ENCODE results near the gene ALDH2.
A peak's percentile ranks its signal among the peaks of the same experiment; 100 is the strongest.

ALDH2 gene

GRCh38 chr12:111767362-111768158 lies 827 bp downstream of the ALDH2 start:
- Histone ChIP-seq H3K4me2 (ENCODE audit: low read length) (peak overlapping the region; percentile 78), H3K36me3 (ENCODE audit: control insufficient read depth, low read length) (peaks cover 3% of the 10 kb centered on the region; the same call in 1 of the 2 replicates), H3K9me2 (replicated peaks; ENCODE audit: control insufficient read depth, low read length) (no peaks in the 10 kb centered on the region), H3F3A (ENCODE audit: control insufficient read depth, insufficient read depth) (peaks cover 13% of the 10 kb centered on the region), H3K27me3 (ENCODE audit: control insufficient read depth, low read length) (no peaks in the 10 kb centered on the region), H3K79me2 (ENCODE audit: control insufficient read depth, low read length) (peaks cover 21% of the 10 kb centered on the region), H3K4me1 (ENCODE audit: control insufficient read depth, low read length) (peaks cover 60% of the 10 kb centered on the region), H3K4me3 (ENCODE audit: low read length) (peak overlapping the region; percentile 75), H3K27ac (ENCODE audit: low read depth, low read length) (no peak overlapping the region), H4K20me1 (ENCODE audit: control insufficient read depth, insufficient read depth, low read depth, low read length) (no peaks in the 10 kb centered on the region), H3K9me3 (ENCODE audit: control insufficient read depth, insufficient read depth, low read length) (peaks cover 4% of the 10 kb centered on the region; the same call in 1 of the 2 replicates)
- TF ChIP-seq EZH2phosphoT487 (IDR thresholded peaks at IDR 0.05; ENCODE audit: borderline replicate concordance, low read length) (no peak), CTCF (IDR thresholded peaks at IDR 0.05; ENCODE audit: low read depth, low read length, poor library complexity, severe bottlenecking) (no peak)

GRCh38 chr12:111768159-111768895 lies 1.6 kb downstream of the ALDH2 start:
- Histone ChIP-seq H3K4me3 (ENCODE audit: low read length) (peak overlapping the region; percentile 75), H4K20me1 (ENCODE audit: control insufficient read depth, insufficient read depth, low read depth, low read length) (no peaks in the 10 kb centered on the region), H3F3A (ENCODE audit: control insufficient read depth, insufficient read depth) (peaks cover 9% of the 10 kb centered on the region), H3K36me3 (ENCODE audit: control insufficient read depth, low read length) (peaks cover 3% of the 10 kb centered on the region; the same call in 1 of the 2 replicates), H3K79me2 (ENCODE audit: control insufficient read depth, low read length) (peaks cover 21% of the 10 kb centered on the region), H3K27me3 (ENCODE audit: control insufficient read depth, low read length) (no peaks in the 10 kb centered on the region), H3K4me2 (ENCODE audit: low read length) (peak overlapping the region; percentile 78), H3K9me2 (replicated peaks; ENCODE audit: control insufficient read depth, low read length) (no peaks in the 10 kb centered on the region), H3K27ac (ENCODE audit: low read depth, low read length) (no peak overlapping the region), H3K4me1 (ENCODE audit: control insufficient read depth, low read length) (peaks cover 55% of the 10 kb centered on the region), H3K9me3 (ENCODE audit: control insufficient read depth, insufficient read depth, low read length) (peaks cover 4% of the 10 kb centered on the region; the same call in 1 of the 2 replicates)
- TF ChIP-seq EZH2phosphoT487 (IDR thresholded peaks at IDR 0.05; ENCODE audit: borderline replicate concordance, low read length) (no peak), CTCF (IDR thresholded peaks at IDR 0.05; ENCODE audit: low read depth, low read length, poor library complexity, severe bottlenecking) (no peak)

- Histone ChIP-seq H3K9me2 (replicated peaks; ENCODE audit: control insufficient read depth, low read length) (no peaks in the 10 kb centered on the region), H3K27ac (ENCODE audit: low read depth, low read length) (no peak overlapping the region), H3F3A (ENCODE audit: control insufficient read depth, insufficient read depth) (peaks cover under 1% of the 10 kb centered on the region; the same call in 1 of the 2 replicates), H3K4me3 (ENCODE audit: low read length) (no peak overlapping the region), H3K4me2 (ENCODE audit: low read length) (no peak overlapping the region), H3K79me2 (ENCODE audit: control insufficient read depth, low read length) (peaks cover 24% of the 10 kb centered on the region), H3K27me3 (ENCODE audit: control insufficient read depth, low read length) (no peaks in the 10 kb centered on the region), H4K20me1 (ENCODE audit: control insufficient read depth, insufficient read depth, low read depth, low read length) (no peaks in the 10 kb centered on the region), H3K9me3 (ENCODE audit: control insufficient read depth, insufficient read depth, low read length) (peaks cover 4% of the 10 kb centered on the region; the same call in 1 of the 2 replicates), H3K36me3 (ENCODE audit: control insufficient read depth, low read length) (0 out of 2 replicates have a peak, but pooled peaks cover 3% of the 10 kb centered on the region), H3K4me1 (ENCODE audit: control insufficient read depth, low read length) (peaks cover 55% of the 10 kb centered on the region)
- TF ChIP-seq CTCF (IDR thresholded peaks at IDR 0.05; ENCODE audit: low read depth, low read length, poor library complexity, severe bottlenecking) (no peak), EZH2phosphoT487 (IDR thresholded peaks at IDR 0.05; ENCODE audit: borderline replicate concordance, low read length) (no peak)
These were observed 2.9 kb downstream of the ALDH2 start for GRCh38 chr12:111769599-111769998.

Data from DOHH2 (cell line).